HCT116 (cell line): ENCODE data around the gene IPO7. TPM values are rescaled to one million over a fixed set of nuclear protein-coding genes. Genes with fewer than 3 reads are reported as not detected.
"Not testable (repeated sequence)": the region's sequence is repeated elsewhere in the genome, so short reads cannot be mapped to it uniquely, and the experiment has no call there.

Experiments
- ATAC-seq: fragments of 200-7000 bp; cut with Tn5 transposase; 2 replicates; pipeline ENCODE4 v1.9.1; 2020; ENCODE audit warnings: mild to moderate bottlenecking, moderate library complexity
- BruUV-seq: library from RNA; stranded (reverse); fragments of 400-500 nt; replicated peaks from 2 replicates; lab custom pipeline; 2021; lab: Mats Ljungman, UMichigan
- CTCF ChIA-PET: fragments of 300-600 bp; sonication (Branson Sonifier 250); formaldehyde crosslinking; loops from one replicate; lab custom pipeline; 2021; ENCODE audit warnings: antibody characterized with exemption; lab: Charles Lee
- POLR2A ChIA-PET: fragments of 300-600, 350-600 bp; sonication (Branson Sonifier 250); formaldehyde crosslinking; loops from one replicate; lab custom pipeline; 2021; ENCODE audit warnings: antibody characterized with exemption; lab: Charles Lee
- RAD21 ChIA-PET, 2 experiments: fragments of 300-600 bp; sonication (Branson Sonifier 250); formaldehyde crosslinking; loops; one replicate each; lab custom pipeline; 2023; ENCODE audit warnings: low total read pairs in 2 of 2; ENCODE audit not compliant: uncharacterized antibody in 2 of 2, unreplicated experiment in 2 of 2, low non-redundant PET in 1 of 2; lab: Charles Lee
- DNase-seq: peaks from one replicate; pipeline ENCODE4 v3.0.0-alpha.2; 2010; ENCODE audit warnings: low read depth, low spot score
- H2AFZ ChIP-seq: fragments of 200-600 bp; shearing (Covaris generic), sonication (generic); 2 replicates; pipeline ENCODE4 v1.6.1; 2017; ENCODE audit warnings: low read depth, mixed run types, mixed read lengths, antibody characterized with exemption, low read length; ENCODE audit not compliant: poor library complexity, severe bottlenecking
- H3K27ac ChIP-seq: 2 replicates; pipeline ENCODE4 v1.5.1; 2012; ENCODE audit warnings: low read depth, low read length
- H3K27me3 ChIP-seq: fragments of 200-600 bp; sonication (generic); 2 replicates; pipeline ENCODE4 v1.6.1; 2016; ENCODE audit warnings: mixed run types, low read length, mixed read lengths; ENCODE audit not compliant: insufficient read depth
- H3K36me3 ChIP-seq, 2 experiments: fragments of 200-500 bp in 1 of 2; fragments of 200-600 bp in 1 of 2; sonication (Bioruptor generic) in 1 of 2; sonication (generic) in 1 of 2; 2 replicates each; pipeline versions ENCODE4 v1.5.1 to v1.6.1; 2014 to 2016; ENCODE audit warnings: low read length in 2 of 2, inconsistent platforms in 1 of 2, mixed read lengths in 1 of 2, mixed run types in 1 of 2; ENCODE audit not compliant: insufficient read depth in 2 of 2, control insufficient read depth in 1 of 2
- H3K4me1 ChIP-seq, 2 experiments: fragments of 200-600 bp in 1 of 2; sonication (generic) in 1 of 2; 2 replicates each; pipeline versions ENCODE4 v1.5.1 to v1.6.1; 2012 to 2017; ENCODE audit warnings: low read length in 2 of 2, inconsistent platforms in 1 of 2, mild to moderate bottlenecking in 1 of 2, mixed read lengths in 1 of 2, mixed run types in 1 of 2, moderate library complexity in 1 of 2; ENCODE audit not compliant: insufficient read depth in 2 of 2, control insufficient read depth in 1 of 2
- H3K4me2 ChIP-seq: fragments of 200-600 bp; sonication (generic); 2 replicates; pipeline ENCODE4 v1.6.1; 2017; ENCODE audit warnings: mixed run types, low read length, mixed read lengths
- H3K4me3 ChIP-seq, 2 experiments: fragments of 200-600 bp in 1 of 2; sonication (generic) in 1 of 2; replicated peaks in 1 of 2; 2 replicates each; pipeline ENCODE4 v1.5.1; 2011 to 2016; ENCODE audit warnings: low read length in 2 of 2, control low read depth in 1 of 2, low read depth in 1 of 2, mild to moderate bottlenecking in 1 of 2, mixed read lengths in 1 of 2, mixed run types in 1 of 2
- H3K79me2 ChIP-seq: fragments of 200-600 bp; sonication (generic); 2 replicates; pipeline ENCODE4 v1.6.1; 2017; ENCODE audit warnings: mild to moderate bottlenecking, mixed run types, low read length, moderate library complexity, mixed read lengths; ENCODE audit not compliant: insufficient read depth
- H3K9ac ChIP-seq: fragments of 200-600 bp; sonication (generic); 2 replicates; pipeline ENCODE4 v1.6.1; 2016; ENCODE audit warnings: low read length, mixed read lengths
- H3K9me2 ChIP-seq: fragments of 200-600 bp; sonication (generic), shearing (Covaris generic); 2 replicates; pipeline ENCODE4 v1.6.1; 2017; ENCODE audit warnings: mixed run types, mild to moderate bottlenecking, moderate library complexity; ENCODE audit not compliant: insufficient read depth
- H3K9me3 ChIP-seq, 2 experiments: fragments of 200-500 bp in 1 of 2; fragments of 200-600 bp in 1 of 2; sonication (Bioruptor generic) in 1 of 2; sonication (generic) in 1 of 2; 2 replicates each; pipeline ENCODE4 v1.6.1; 2014 to 2017; ENCODE audit warnings: low read length in 2 of 2, mixed read lengths in 2 of 2, inconsistent platforms in 1 of 2, low read depth in 1 of 2, mild to moderate bottlenecking in 1 of 2, mixed run types in 1 of 2, moderate library complexity in 1 of 2; ENCODE audit not compliant: control insufficient read depth in 1 of 2, insufficient read depth in 1 of 2
- H4K20me1 ChIP-seq: fragments of 200-600 bp; sonication (generic), shearing (Covaris generic); 2 replicates; pipeline ENCODE4 v1.6.1; 2017; ENCODE audit warnings: mixed run types, mild to moderate bottlenecking, moderate library complexity; ENCODE audit not compliant: insufficient read depth
- EGR1 ChIP-seq: IDR thresholded peaks from 2 replicates; pipeline ENCODE4 v1.6.1; 2012; ENCODE audit warnings: low read depth
- EZH2 ChIP-seq: fragments of 200-600 bp; sonication (generic); IDR thresholded peaks from 2 replicates; pipeline ENCODE4 v1.6.1; 2017; ENCODE audit warnings: antibody characterized with exemption, mixed run types
- EZH2phosphoT487 ChIP-seq: fragments of 200-600 bp; IDR thresholded peaks from 2 replicates; pipeline ENCODE4 v1.6.1; 2018; ENCODE audit warnings: antibody characterized with exemption, borderline replicate concordance
- FOSL1 ChIP-seq: IDR thresholded peaks from 2 replicates; pipeline ENCODE4 v1.6.1; 2012; ENCODE audit warnings: low read depth
- MAX ChIP-seq: IDR thresholded peaks from 2 replicates; pipeline ENCODE4 v1.6.1; 2012
- POLR2A ChIP-seq: IDR thresholded peaks from 2 replicates; pipeline ENCODE4 v1.7.0; 2011; ENCODE audit warnings: borderline replicate concordance; ENCODE audit not compliant: insufficient read depth, insufficient read length; ENCODE audit errors: extremely low read depth
- POLR2AphosphoS5 ChIP-seq: IDR thresholded peaks from 2 replicates; pipeline ENCODE4 v1.6.1; 2011; ENCODE audit warnings: mild to moderate bottlenecking, low read depth, low read length, moderate library complexity
- RAD21 ChIP-seq: IDR thresholded peaks from 2 replicates; pipeline ENCODE4 v1.6.1; 2012; ENCODE audit warnings: low read depth, mild to moderate bottlenecking
- REST ChIP-seq: IDR thresholded peaks from 2 replicates; pipeline ENCODE4 v1.6.1; 2012; ENCODE audit warnings: low read depth
- SIN3A ChIP-seq: IDR thresholded peaks from 2 replicates; pipeline ENCODE4 v1.6.1; 2012; ENCODE audit warnings: low read depth
- SRF ChIP-seq: IDR thresholded peaks from 2 replicates; pipeline ENCODE4 v1.6.1; 2012; ENCODE audit warnings: low read depth
- TCF7L2 ChIP-seq: IDR thresholded peaks from 2 replicates; pipeline ENCODE4 v1.7.0; 2011; ENCODE audit warnings: borderline replicate concordance, inconsistent platforms; ENCODE audit not compliant: insufficient read depth, insufficient read length; ENCODE audit errors: extremely low read depth
- YY1 ChIP-seq: IDR thresholded peaks from 2 replicates; pipeline ENCODE4 v1.6.1; 2011; ENCODE audit warnings: low read length, low read depth, moderate library complexity, mild to moderate bottlenecking; ENCODE audit not compliant: insufficient replicate concordance; ENCODE audit errors: extremely low read depth
- ZFX ChIP-seq: fragments of 450-650 bp; IDR thresholded peaks from 2 replicates; pipeline ENCODE4 v1.6.1; 2017
- intact Hi-C: fragments of 100-400 bp; cut with micrococcal nuclease; formaldehyde crosslinking; loops from 2 replicates; pipeline ENCODE4 v1.10.0; 2022
- total RNA-seq: library from RNA; stranded (reverse); gene quantifications from one replicate; pipeline ENCODE4 v1.2.1, GENCODE V29; 2021; ENCODE audit not compliant: unreplicated experiment

The IPO7 gene
- total RNA-seq, 1 experiment from 2014 or later: 186 TPM

- no peak overlapping the region for H3K9ac ChIP-seq
- BruUV-seq: no TSS peak
- ChIA-PET CTCF (interaction anchor here (0.7 kb wide), 1 partner anchor 1569 kb away, joined by 4 read pairs; no protein-coding TSS in a partner anchor), RAD21 (no interaction called here), POLR2A (interaction anchor here (0.7 kb wide), 1 partner anchor 947 kb away, joined by 3 read pairs; no protein-coding TSS in a partner anchor)
- ATAC-seq: no peak
- H3K4me2 ChIP-seq: peak overlapping the region; percentile 19; the same call in 1 of the 2 replicates
- no peaks in the 10 kb centered on the region for H3K9me2 ChIP-seq
- H3K4me1 ChIP-seq: peaks cover 23 to 51% of the 10 kb centered on the region in 2 experiments
- DNase-seq: no peak
- H4K20me1 ChIP-seq: no peaks in the 10 kb centered on the region
- H3K36me3 ChIP-seq: no peaks in the 10 kb centered on the region
- no peaks in the 10 kb centered on the region for H3K79me2 ChIP-seq
- no peaks in the 10 kb centered on the region for H3K9me3 ChIP-seq
- H3K27me3 ChIP-seq: no peaks in the 10 kb centered on the region
- H3K4me3 ChIP-seq: no peak overlapping the region
- peak overlapping the region; percentile 21; the same call in 1 of the 2 replicates for H3K27ac ChIP-seq
- no peak for TF ChIP-seq EZH2phosphoT487
- no peak for TF ChIP-seq EGR1
- no peak for TF ChIP-seq REST
- TF ChIP-seq MAX: no peak
- TF ChIP-seq SRF: no peak
- TF ChIP-seq TCF7L2: no peak
- TF ChIP-seq POLR2A: no peak
- no peak for TF ChIP-seq RAD21
- TF ChIP-seq FOSL1: no peak
- TF ChIP-seq SIN3A: no peak
- TF ChIP-seq POLR2AphosphoS5: no peak
- TF ChIP-seq YY1: no peak
- no peak for TF ChIP-seq EZH2
- TF ChIP-seq ZFX: no peak
- intact Hi-C loops: no loop called here
- peak overlapping the region; percentile 30 for H2AFZ ChIP-seq
These were observed 27.4 kb upstream of the IPO7 start for GRCh38 chr11:9357041-9357440.

GRCh38 chr11:9360862-9361622, 23.4 kb upstream of the IPO7 start:
- CTCF ChIA-PET, H3K9me2 ChIP-seq, H3K9me3 ChIP-seq, ATAC-seq, H3K27me3 ChIP-seq, BruUV-seq, H3K79me2 ChIP-seq, H3K36me3 ChIP-seq, RAD21 ChIA-PET, H4K20me1 ChIP-seq, DNase-seq, intact Hi-C loops: not testable (repeated sequence)
- Histone ChIP-seq H3K4me3 (peak overlapping the region in 1 of 2 experiments; percentile 27; a peak in 1 of 4 replicates), H3K4me1 (peaks cover 34 to 63% of the 10 kb centered on the region in 2 experiments), H3K27ac (peak overlapping the region; percentile 99), H3K4me2 (peak overlapping the region; percentile 70), H2AFZ (peak overlapping the region; percentile 99), H3K9ac (peak overlapping the region; percentile 69)
- POLR2A ChIA-PET: interaction anchor here (0.7 to 0.8 kb wide), 2 partner anchors 19 to 59 kb away, joined by 3 read pairs; no protein-coding TSS in a partner anchor
